Gastrocnemius medialis (tissue), 4 donors: ENCODE results near the gene PPP6R3. TPM values are rescaled to one million over a fixed set of nuclear protein-coding genes. Genes with fewer than 3 reads are reported as not detected.
"Not testable (repeated sequence)": the region's sequence is repeated elsewhere in the genome, so short reads cannot be mapped to it uniquely, and the experiment has no call there.

Experiments used
- ATAC-seq, 2 donors: fragments of 150-250 bp; one replicate each; pipeline ENCODE4 v1.9.1; 2016
- DNase-seq, 2 donors: peaks; one replicate each; pipeline ENCODE4 v3.0.0-alpha.2; 2019
- H3K27ac ChIP-seq, 4 donors: fragments of 200-600 bp; sonication (generic); 1 replicate in 1 of 4; 2 replicates in 3 of 4; pipeline ENCODE4 v1.5.1; 2016 to 2018; ENCODE audit warnings: mild to moderate bottlenecking in 2 of 4, moderate library complexity in 1 of 4
- H3K27me3 ChIP-seq, 3 donors: fragments of 200-600 bp; sonication (generic) in 2 of 3; 1 replicate in 1 of 3; 2 replicates in 2 of 3; pipeline versions ENCODE4 v1.5.1 to v1.6.0; 2016 to 2019; ENCODE audit warnings: mild to moderate bottlenecking in 1 of 3, moderate library complexity in 1 of 3
- H3K36me3 ChIP-seq, 2 donors: fragments of 200-600 bp; sonication (generic) in 1 of 2; one replicate each; pipeline ENCODE4 v1.5.1; 2017 to 2018
- H3K4me1 ChIP-seq, 2 donors: fragments of 200-600 bp; sonication (generic) in 1 of 2; one replicate each; pipeline ENCODE4 v1.5.1; 2016 to 2017; ENCODE audit warnings: mild to moderate bottlenecking in 2 of 2
- H3K4me3 ChIP-seq, 4 donors: fragments of 200-600 bp; sonication (generic) in 3 of 4; 1 replicate in 1 of 4; 2 replicates in 3 of 4; pipeline ENCODE4 v1.5.1; 2016 to 2019; ENCODE audit warnings: mild to moderate bottlenecking in 2 of 4
- H3K9me3 ChIP-seq, 3 donors: fragments of 200-600 bp; sonication (generic) in 2 of 3; 1 replicate in 1 of 3; 2 replicates in 2 of 3; pipeline ENCODE4 v1.5.1; 2016 to 2019
- POLR2A ChIP-seq, 2 donors: fragments of 450-650 bp; IDR thresholded peaks; one replicate each; pipeline ENCODE4 v1.6.1; 2017; ENCODE audit warnings: antibody characterized with exemption in 2 of 2, mild to moderate bottlenecking in 2 of 2, moderate library complexity in 2 of 2
- in situ Hi-C, 4 donors: fragments of 200-750 bp; cut with MboI; loops; one replicate each; pipeline versions ENCODE4 v1.15.0 to v1.8.0; 2017; ENCODE audit warnings: low sequenced_read_pairs in 4 of 4
- intact Hi-C: fragments of 100-400 bp; cut with DNase I; formaldehyde crosslinking; loops from one replicate; pipeline ENCODE4 v1.15.1; 2023; ENCODE audit warnings: low total_unique reads
- total RNA-seq, 4 donors: library from RNA; depleted of rRNA; stranded (reverse); fragments of >200 nt; gene quantifications; one replicate each; pipeline versions ENCODE4 v1.1.0 to v1.2.3, GENCODE V29; 2016
- TF ChIP-seq, protein P1 (sequence below), 5 experiments: fragments of 450-650 bp in 3 of 5; fragments of 200-600 bp in 2 of 5; sonication (generic) in 2 of 5; IDR thresholded peaks in 4 of 5; conservative IDR thresholded peaks in 1 of 5; 1 replicate in 4 of 5; 2 replicates in 1 of 5; pipeline ENCODE4 v1.5.1; 2016 to 2019; ENCODE audit warnings: antibody characterized with exemption in 5 of 5, mild to moderate bottlenecking in 3 of 5, moderate library complexity in 3 of 5

PPP6R3 gene
- total RNA-seq, 4 donors from 2014 or later = 77.3 to 196 (median 133) TPM

DNA sequence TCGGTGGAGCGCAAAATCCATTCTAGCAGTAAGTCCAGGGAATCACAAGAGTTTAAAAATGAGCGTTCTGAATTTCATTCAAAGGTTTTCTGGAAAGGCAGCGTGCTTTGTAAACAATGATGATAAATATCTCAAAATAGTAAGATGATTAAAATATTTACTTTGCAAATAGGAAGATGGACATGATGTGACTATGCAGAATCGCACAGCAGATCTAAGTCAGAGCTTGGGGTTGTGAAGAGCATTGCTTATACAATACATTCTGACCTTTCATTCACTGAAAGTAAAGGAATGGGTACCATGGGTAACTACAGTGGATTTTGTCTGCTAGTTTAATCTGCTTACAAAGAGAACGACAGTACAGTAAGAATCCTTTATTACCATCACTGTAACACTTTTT, 77.5 kb downstream of the PPP6R3 start:
- in situ Hi-C loops = no loop called here

DNA sequence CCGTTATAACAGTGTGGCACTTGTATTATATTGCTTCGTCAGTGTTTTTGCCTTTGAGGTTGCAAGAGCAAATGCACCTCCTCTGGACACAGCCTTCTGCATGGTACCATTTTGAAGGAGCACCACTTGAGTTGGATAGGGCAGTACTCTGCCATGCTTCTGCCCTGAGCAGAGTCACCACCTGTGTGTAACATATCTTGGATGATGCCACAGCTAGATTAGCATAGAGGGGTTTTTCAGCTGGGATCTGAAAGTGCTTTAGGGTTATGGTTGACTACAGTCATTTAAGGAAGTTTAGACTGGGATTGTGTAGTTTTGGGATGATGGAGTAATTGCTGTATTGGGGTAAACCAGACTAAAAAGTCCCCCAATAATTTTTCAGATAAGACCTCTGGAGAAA, 78.8 kb downstream of the PPP6R3 start:
- H3K27me3 ChIP-seq = no peaks in the 10 kb centered on the region
- H3K4me3 ChIP-seq = no peak overlapping the region
- intact Hi-C loops = no loop called here
- DNase-seq (no peak), ATAC-seq (no peak)
- H3K4me1 ChIP-seq = peaks cover 79 to 86% of the 10 kb centered on the region in 2 donors
- peak overlapping the region; percentile 84 to 86 (median 85) for H3K27ac ChIP-seq
- in situ Hi-C loops = no loop called here
- no peaks in the 10 kb centered on the region for H3K9me3 ChIP-seq
- TF ChIP-seq POLR2A (IDR thresholded peaks at IDR 0.05) = no peak
- TF ChIP-seq, protein P1, sequence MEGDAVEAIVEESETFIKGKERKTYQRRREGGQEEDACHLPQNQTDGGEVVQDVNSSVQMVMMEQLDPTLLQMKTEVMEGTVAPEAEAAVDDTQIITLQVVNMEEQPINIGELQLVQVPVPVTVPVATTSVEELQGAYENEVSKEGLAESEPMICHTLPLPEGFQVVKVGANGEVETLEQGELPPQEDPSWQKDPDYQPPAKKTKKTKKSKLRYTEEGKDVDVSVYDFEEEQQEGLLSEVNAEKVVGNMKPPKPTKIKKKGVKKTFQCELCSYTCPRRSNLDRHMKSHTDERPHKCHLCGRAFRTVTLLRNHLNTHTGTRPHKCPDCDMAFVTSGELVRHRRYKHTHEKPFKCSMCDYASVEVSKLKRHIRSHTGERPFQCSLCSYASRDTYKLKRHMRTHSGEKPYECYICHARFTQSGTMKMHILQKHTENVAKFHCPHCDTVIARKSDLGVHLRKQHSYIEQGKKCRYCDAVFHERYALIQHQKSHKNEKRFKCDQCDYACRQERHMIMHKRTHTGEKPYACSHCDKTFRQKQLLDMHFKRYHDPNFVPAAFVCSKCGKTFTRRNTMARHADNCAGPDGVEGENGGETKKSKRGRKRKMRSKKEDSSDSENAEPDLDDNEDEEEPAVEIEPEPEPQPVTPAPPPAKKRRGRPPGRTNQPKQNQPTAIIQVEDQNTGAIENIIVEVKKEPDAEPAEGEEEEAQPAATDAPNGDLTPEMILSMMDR (IDR thresholded peaks at IDR 0.05 in 4 of 5, conservative IDR thresholded peaks at IDR 0.05 in 1 of 5) = no peak
- H3K36me3 ChIP-seq = peaks cover 0 to 15% of the 10 kb centered on the region in 2 donors

More for the DNA sequence above, 77.5 kb downstream of the PPP6R3 start:
- H3K27ac ChIP-seq = peak overlapping the region; percentile 84 to 86 (median 85)
- no peak overlapping the region for H3K4me3 ChIP-seq
- no peaks in the 10 kb centered on the region for H3K27me3 ChIP-seq
- ATAC-seq (no peak), DNase-seq (no peak)
- TF ChIP-seq POLR2A (IDR thresholded peaks at IDR 0.05) = no peak
- TF ChIP-seq, protein P1 (IDR thresholded peaks at IDR 0.05 in 4 of 5, conservative IDR thresholded peaks at IDR 0.05 in 1 of 5) = no peak
- intact Hi-C loops = no loop called here
- peaks cover 0 to 14% of the 10 kb centered on the region in 2 donors for H3K36me3 ChIP-seq
- H3K9me3 ChIP-seq = no peaks in the 10 kb centered on the region
- H3K4me1 ChIP-seq = peaks cover 84 to 89% of the 10 kb centered on the region in 2 donors

DNA sequence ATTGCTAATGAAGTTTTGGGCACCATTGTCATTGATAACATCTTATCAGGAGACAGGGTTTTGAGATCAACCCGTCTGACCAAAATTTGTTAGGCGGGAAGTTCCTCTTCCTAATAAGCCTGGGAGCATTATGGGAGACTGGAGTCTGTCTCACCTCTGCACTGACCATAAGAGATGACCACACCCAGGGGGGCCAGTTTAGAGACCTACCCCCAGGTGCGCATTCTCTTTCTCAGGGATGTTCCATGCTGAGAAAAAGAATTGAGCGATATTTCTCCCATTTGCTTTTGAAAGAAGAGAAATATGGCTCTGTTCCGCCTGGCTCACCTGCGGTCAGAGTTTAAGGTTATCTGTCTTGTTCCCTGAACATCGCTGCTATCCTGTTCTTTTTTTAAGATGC, 80.0 kb downstream of the PPP6R3 start:
- in situ Hi-C loops, H3K4me3 ChIP-seq, DNase-seq, H3K9me3 ChIP-seq, H3K27me3 ChIP-seq: not testable (repeated sequence)
- intact Hi-C loops = loop anchor here (5.0 kb wide), 1 partner anchor 37 kb away; no protein-coding TSS in a partner anchor
- Histone ChIP-seq H3K36me3 (peaks cover 0 to 25% of the 10 kb centered on the region in 2 donors), H3K4me1 (peaks cover 73 to 84% of the 10 kb centered on the region in 2 donors), H3K27ac (peak overlapping the region; percentile 84 to 86 (median 85))
- peak in 1 of 2 donors; percentile 22 for ATAC-seq

DNA sequence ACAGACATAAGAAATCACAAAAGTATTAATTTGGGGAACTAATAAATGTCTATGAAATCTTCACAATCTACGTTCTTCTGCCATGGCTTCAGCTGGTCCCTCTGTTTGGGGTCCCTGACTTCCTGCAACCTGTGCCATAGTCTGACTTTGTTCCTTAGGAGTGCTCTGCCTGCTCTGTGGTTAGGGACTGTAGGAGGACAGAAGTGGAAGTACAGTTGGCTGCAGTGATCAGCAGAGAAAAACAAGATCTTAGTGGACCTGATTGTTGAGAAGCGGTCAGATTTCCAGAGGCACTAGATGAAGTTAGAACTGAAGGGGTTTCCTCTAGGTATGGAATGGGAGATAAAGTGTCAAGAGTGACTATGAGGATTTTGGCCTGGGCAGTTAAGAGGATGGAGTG, 80.6 kb downstream of the PPP6R3 start:
- H3K27me3 ChIP-seq = no peaks in the 10 kb centered on the region
- H3K27ac ChIP-seq = peak overlapping the region; percentile 84 to 86 (median 85)
- peak; percentile 11 to 21 for ATAC-seq
- no peak overlapping the region for H3K4me3 ChIP-seq
- no peaks in the 10 kb centered on the region for H3K9me3 ChIP-seq
- no peak for DNase-seq
- peaks cover 0 to 25% of the 10 kb centered on the region in 2 donors for H3K36me3 ChIP-seq
- peaks cover 75 to 85% of the 10 kb centered on the region in 2 donors for H3K4me1 ChIP-seq
- TF ChIP-seq, protein P1 (IDR thresholded peaks at IDR 0.05 in 4 of 5, conservative IDR thresholded peaks at IDR 0.05 in 1 of 5) = no peak
- TF ChIP-seq POLR2A (IDR thresholded peaks at IDR 0.05) = no peak
- intact Hi-C loops (loop anchor here (5.0 kb wide), 1 partner anchor 36 kb away; no protein-coding TSS in a partner anchor), in situ Hi-C loops (no loop called here)

DNA sequence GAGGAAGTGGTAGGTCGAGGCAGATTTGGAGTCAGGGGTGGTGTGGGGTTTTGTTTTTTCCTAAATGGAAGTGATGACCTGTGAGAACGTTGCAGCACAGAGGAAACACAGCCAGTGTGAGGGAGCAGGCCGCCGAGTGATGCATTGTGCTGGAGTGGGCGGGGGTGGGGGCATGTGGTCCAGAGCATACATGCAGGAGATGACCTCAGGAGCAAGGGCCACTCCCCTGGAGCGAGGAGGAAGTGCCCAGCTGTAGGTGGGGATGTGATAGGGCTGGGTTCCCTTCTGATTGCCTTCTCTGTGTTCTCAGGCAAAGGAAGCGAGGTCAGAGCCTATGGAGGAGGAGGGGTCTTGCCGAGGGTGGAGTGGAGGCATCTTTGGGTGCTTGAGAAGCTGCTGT, 81.4 kb downstream of the PPP6R3 start:
- Histone ChIP-seq H3K9me3 (no peaks in the 10 kb centered on the region), H3K4me1 (peaks cover 75 to 85% of the 10 kb centered on the region in 2 donors), H3K36me3 (peaks cover 0 to 25% of the 10 kb centered on the region in 2 donors), H3K27ac (peak overlapping the region; percentile 84 to 86 (median 85)), H3K27me3 (no peaks in the 10 kb centered on the region), H3K4me3 (no peak overlapping the region)
- in situ Hi-C loops = no loop called here
- DNase-seq (no peak), ATAC-seq (no peak)
- TF ChIP-seq, protein P1 (IDR thresholded peaks at IDR 0.05 in 4 of 5, conservative IDR thresholded peaks at IDR 0.05 in 1 of 5) = no peak
- no peak for TF ChIP-seq POLR2A (IDR thresholded peaks at IDR 0.05)
- intact Hi-C loops = loop anchor here (5.0 kb wide), 1 partner anchor 35 kb away; no protein-coding TSS in a partner anchor
